Measurements from ENCODE around the gene AFF1.
"Not testable (repeated sequence)": the region's sequence is repeated elsewhere in the genome, so short reads cannot be mapped to it uniquely, and the experiment has no call there.

AFF1 gene

GRCh38 chr4:87118826-87119225 is 184.0 kb downstream of the AFF1 start:
- no peak for DNase-seq

DNA sequence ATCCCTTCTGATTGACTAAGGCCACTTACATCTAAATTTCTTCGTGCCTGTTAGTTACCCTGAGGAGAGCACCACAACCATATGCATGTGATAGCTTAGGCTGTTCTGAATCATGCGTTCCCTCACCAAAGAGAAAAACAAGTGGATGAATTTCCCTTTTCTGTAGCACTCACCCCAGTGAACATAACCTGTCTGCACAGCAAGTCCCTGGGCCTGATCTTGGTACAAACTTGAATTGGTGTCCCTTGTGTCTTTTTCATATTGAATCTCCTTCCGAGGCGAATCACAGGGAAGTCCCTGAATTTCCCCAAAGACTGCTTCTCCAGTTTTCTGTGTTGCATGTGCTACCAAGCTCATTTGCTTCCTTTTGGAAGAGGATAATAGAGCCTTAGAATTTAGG is 185.2 kb downstream of the AFF1 start:
- DNase-seq, result no peak

GRCh38 chr4:87120411-87121162 is 185.8 kb downstream of the AFF1 start:
- no peak for DNase-seq

- DNase-seq, result no peak
Observed at GRCh38 chr4:87121341-87122065, 186.7 kb downstream of the AFF1 start.

DNA sequence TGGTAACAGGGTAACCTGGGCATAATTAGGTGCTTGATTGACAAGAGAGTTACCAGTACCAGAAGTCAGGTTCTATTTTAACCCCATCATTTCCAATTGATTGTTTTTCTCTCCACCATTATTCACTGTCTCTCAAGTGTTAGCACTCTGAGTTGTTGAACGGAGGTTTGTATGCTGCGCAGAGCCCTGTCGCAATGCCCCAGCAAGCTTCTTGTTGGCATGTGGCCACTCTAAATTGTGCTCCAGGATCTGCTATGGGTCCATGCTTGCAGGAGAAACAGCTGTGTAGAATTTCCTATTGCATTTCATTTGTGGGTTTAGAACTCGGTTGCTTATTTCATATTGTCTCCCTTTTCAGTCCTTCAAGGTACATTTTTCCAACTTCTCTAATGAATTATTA is 187.4 kb downstream of the AFF1 start:
- DNase-seq, result no peak

DNA sequence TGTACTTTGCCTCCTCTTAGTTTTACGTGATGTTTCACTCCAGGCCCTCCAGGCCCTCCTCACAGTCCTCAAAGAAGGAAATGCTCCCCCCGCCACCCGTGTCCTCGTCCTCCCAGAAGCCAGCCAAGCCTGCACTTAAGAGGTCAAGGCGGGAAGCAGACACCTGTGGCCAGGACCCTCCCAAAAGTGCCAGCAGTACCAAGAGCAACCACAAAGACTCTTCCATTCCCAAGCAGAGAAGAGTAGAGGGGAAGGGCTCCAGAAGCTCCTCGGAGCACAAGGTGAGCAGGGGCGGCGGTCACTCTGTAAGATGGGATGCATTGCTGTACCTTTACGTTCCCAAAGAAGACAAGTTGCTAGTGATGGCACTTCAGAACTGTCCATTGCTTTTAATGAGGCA is 191.2 kb downstream of the AFF1 start:
- DNase-seq, result no peak

DNA sequence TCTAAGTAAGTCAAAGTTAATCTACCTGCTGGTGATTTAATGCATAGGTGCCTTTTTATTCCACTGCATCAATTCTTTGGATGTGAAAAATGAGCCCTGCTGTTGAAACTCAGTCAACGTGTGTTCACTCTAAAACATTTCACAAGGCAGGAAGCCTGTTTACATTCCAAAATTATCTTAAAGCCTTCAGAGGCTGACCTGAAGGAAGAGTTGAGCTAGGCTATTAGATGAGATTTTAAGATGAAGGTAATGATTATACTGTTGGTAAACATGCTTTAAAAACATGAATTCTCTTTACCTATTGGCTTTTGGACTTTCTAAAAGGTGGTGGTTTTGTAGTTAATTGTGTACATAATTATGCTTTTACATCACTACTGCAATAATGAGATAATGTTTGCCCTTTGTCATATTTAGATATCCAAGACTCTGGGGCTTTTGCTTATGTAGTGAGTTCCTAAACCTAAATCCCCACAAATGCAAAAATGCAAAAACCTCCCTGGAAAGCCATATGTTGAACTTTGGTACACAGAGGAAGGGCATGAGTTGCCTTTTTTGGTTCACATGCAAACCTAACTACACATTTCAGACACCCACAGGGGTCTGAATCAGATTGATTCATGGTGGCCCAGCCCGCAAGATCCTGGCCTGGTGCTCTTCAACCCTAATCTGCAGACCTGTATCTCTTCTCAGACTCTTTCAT is 193.3 kb downstream of the AFF1 start:
- no peak for DNase-seq

DNA sequence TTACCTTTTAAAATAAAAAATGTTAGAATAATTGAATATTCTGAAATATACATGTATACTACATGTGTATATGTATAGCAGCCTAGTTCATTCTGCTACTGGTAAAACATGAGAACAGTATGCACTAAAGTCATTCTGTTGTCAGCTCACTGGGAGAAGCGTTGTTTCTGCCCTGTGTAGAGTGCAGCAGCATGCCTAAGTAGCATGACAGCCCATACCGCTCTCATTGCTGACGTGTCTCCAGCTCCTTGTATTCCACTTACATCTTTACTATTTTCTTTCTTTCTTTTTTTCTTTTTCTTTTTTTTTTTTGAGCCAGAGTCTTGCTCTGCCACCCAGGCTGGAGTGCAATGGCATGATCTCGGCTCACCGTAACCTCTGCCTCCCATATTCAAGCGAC is 194.9 kb downstream of the AFF1 start:
- DNase-seq, result no peak

DNA sequence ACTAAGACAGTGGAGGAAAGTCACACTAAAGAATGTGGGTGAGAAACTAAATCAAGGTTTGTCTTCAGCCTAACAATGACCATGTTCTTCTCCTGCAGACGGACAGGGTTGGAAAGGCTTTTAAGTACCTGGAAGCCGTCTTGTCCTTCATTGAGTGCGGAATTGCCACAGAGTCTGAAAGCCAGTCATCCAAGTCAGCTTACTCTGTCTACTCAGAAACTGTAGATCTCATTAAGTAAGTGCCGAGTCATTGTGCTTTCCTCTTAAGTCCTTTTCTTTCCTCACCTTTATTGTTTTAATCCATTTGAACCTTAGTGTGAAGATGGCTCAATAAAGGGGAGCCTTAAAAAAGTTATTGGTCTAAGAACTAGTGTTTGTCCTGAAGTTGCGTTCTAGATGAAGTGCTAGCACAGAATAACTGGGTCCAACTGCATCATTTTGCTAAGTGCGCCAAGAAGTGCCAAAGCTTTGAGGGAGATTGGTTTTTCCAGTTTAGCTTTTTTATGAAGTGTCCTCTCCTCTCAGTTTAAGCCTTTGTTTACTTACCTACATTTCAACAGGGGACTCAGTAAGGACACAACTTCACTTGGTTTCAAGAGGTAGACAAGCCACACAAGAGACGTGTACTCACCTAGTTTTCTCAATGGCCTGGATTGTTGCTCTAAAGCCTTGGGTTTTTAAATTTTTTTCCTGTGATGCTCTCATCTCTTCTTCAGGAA is 196.3 kb downstream of the AFF1 start:
- DNase-seq, result no peak

DNA sequence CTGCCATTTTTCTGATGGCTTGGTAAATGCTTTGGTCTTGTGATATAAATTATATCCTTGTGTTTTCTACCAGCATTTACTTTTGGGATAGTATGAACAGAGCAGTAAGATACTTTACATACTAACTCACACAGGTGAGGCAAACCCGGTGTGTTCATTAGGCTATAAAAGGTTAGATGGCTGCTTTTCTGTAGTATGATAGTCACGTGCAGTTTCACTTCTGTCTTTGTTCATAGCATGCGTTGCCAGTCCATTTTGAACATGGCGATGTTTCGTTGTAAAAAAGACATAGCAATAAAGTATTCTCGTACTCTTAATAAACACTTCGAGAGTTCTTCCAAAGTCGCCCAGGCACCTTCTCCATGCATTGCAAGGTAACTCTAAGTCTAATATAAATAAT is 197.2 kb downstream of the AFF1 start:
- no peak for DNase-seq

DNA sequence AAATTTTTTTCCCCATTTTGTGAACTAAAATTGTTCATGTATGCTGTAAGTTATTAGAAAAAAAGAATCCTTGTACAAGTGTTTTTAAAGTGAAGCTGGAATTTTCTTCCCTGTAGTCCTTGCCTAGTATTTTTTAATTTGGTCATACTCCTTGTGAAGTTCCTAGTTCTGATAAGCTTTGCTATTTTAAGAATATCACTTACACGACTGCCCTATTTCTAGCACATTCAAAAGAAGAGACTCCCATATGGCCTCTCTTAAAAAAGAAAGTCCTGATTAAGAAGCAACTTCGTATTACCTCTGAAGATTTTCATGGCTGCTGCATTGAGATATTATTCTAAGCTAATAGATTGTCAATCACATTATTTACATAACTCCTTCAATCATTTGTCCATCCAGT is 198.4 kb downstream of the AFF1 start:
- DNase-seq, result no peak

DNA sequence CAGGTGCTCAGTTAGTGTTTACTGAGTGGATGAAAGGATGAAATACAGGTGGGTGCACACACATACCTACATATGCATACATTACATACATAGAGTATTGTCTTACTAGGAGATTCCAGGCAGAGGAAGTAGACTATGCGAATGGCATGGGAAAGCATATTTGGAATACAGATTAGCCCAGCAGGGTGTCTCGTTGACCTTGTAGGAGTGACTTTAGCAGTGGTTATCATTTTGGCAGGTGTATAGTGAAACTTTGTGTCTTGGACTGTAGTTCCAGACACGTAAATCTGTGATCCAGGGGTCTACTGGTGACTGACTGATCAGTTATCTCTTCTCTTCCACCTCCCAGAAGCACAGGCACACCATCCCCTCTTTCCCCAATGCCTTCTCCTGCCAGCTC is 199.3 kb downstream of the AFF1 start:
- DNase-seq, result no peak

DNA sequence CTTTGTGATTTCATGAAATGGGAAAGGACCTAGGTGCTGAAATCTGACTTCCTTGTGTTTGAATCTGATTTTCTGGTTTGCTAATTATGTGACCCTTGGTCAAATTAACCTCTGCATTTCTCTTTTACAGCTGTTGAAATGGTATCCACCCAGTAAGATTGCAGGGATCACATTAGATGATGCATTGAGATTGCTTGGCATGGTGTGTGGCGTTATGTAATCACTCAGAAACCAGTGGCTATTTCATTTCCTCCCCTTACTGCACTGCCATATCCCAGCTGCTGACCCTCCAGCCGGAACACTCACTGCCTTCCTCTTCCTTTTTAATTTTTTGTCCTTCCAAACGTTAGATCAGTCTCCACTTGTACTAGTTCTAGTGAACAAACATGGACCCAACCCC is 206.6 kb downstream of the AFF1 start:
- DNase-seq, result no peak

DNA sequence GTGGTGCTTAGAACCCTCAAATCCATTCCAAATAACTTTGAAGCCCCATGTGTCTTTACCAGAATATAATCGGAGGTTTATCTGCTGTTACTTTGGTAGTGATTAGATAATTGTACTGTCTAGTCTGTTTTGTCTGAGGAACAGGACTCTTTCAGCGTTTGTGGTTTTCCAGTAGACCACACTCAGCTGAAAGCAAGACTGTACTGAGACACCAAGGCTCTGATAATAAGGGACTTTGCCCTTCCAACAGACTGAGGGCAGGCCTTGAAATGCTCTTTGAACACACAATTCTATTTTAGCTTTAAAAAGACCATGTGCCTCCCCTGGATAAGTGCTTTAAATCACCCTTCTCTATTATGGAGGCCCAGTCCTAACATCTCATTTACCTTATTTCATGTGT is 209.5 kb downstream of the AFF1 start:
- no peak for DNase-seq

- not testable (repeated sequence) for DNase-seq
Observed at GRCh38 chr4:87145934-87146333, 211.1 kb downstream of the AFF1 start.

- no peak for DNase-seq
Observed at GRCh38 chr4:87147116-87147515, 212.3 kb downstream of the AFF1 start.

DNA sequence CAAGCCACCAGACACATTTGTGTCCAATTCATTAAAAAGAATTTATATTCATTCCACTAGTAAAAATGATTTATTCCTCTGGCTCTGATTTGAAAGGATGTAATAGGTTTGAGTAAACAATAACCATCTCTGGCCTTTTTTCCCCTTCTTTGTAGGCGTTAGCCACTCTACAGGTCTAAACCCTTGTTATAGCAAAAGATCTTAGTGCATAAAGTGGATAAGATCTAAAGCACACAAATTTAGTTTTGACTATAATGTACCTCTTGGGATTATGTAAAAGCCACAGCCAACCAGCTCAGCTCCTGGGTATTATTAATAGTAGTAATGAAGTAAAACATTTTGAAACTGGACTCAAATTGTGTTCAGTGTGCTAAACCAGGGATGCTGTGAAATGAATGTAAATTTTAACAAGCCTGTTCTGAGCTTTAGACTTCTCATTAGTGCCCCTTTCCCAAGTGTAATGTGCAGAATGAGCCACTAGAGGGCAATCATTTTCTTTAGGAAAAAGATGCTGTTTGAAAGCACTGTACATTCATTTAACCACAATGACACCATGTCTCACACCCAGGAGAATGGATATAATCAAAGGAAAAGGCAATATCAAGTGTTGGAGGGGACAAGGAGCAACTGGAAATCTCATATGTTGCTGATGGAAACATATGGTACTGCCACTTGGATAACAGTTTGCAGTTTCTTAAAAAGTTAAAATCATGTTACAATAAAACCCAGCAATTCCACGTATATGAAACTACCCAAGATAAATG is 215.9 kb downstream of the AFF1 start:
- no peak for DNase-seq

- no peak for DNase-seq
Observed at GRCh38 chr4:87151730-87152129, 216.9 kb downstream of the AFF1 start.

- no peak for DNase-seq
Observed at GRCh38 chr4:87152310-87153041, 217.7 kb downstream of the AFF1 start.

DNA sequence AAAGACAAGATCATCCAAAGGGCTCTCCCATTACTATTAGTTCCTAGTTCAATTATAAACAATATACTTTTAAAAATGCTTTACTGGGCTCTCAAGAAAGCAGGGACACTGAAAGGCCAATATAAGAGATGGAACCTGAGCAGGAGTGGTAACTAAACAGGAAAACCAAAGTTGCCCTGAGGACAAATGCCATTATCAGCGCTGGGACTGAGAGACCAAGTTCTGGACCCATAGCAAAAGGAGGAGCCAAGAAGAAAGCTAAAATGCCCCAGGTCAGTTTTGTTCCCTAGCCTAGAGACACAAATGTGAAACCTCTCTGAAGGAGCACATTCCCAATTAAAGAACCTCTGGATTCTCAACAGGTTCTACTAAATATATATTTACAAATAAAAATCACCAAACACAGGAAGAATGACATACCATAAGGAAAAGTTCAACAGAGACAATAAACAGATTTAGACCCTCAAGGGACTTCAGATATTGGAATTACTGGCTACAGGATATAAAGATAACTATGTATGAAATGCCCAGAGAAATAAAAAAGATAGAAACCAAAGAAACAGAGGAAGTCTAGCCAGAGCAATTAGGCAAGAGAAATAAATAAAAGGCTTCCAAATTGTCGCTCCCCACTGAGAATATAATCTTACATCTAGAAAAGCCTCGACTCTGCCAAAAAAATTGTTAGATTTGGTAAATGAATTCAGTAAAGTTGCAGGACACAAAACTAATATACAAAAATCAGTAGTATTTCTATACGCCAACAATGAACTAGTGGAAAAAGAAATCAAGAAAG is 218.5 kb downstream of the AFF1 start:
- DNase-seq, result no peak

DNA sequence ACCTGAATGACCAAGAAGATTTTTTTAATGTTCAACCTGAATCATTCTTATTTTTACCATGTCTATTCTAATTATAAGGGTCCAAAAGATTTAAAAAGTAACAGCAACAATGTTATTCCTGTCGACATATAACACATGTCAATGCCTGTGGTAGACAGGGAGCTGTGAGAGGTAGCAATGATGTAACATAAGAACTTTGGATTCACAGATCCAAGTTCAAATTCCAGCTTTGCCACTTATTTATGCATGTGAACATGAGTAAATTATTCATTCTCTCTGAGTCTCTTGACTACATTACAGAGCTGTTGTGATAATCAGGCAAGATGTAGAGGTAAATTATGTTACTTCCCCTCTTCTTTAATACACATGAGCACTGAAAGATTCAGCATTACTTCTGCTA is 231.1 kb downstream of the AFF1 start:
- DNase-seq, result no peak
